ENCODE results near the gene NTRK2.

Gene NTRK2

DNA sequence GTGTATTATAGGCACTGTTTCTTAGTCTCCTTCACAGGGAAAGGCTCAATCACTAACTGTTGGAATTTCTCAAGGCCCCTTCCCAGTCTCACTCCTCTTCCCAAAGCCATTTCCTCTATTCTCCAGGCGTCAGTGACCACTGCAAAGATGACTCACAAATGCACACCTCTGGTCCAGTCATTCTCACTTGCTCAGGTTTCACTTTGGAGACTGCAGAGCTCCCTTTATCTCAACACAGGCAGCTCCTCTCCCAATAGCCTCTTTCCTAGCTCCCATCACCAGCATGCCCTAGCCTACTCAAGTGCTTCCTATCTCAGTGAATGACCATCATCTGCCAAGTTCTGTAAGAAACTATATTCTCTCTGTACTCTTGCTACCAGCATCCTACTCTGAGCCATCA lies 323.6 kb downstream of the NTRK2 start:
- DNase-seq, result peak; percentile 61

DNA sequence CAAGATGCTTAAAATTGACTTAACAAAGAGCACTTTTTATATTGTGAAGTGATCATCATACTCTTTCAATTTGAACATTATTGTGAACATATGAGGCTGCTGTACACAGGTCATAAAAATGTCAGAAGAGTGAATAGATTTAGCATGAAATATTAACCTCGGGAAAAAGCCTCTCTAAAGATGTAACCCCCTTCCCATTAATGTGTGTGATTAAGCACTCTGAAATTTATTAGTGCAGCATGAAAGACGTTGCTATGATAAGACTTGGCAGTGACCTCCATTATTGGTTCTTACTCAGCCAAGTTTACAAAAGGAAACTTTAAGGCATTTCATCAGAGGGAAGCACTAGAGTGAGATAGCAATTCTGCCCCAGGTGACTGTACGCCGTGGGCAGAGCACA lies 326.5 kb downstream of the NTRK2 start:
- no peak for DNase-seq

DNA sequence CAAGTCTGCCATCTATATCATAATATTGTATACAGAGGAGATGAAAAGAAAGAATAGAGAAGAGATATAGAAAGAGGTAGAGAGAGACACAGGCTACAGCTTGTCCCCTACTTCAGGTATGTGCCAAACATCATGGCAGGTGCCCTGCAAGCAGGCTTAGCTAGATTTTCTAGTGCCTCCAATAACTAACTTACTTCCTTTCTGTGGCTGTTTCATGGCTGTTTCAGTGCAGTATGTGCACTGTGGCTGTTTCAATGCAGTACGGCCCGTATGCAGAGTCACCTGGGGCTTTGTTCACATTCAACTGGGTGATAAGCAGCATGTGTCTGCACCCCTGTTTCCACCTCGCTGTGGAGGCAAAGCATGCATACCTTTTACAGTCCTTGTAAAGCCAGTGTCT lies 327.2 kb downstream of the NTRK2 start:
- DNase-seq, result no peak

DNA sequence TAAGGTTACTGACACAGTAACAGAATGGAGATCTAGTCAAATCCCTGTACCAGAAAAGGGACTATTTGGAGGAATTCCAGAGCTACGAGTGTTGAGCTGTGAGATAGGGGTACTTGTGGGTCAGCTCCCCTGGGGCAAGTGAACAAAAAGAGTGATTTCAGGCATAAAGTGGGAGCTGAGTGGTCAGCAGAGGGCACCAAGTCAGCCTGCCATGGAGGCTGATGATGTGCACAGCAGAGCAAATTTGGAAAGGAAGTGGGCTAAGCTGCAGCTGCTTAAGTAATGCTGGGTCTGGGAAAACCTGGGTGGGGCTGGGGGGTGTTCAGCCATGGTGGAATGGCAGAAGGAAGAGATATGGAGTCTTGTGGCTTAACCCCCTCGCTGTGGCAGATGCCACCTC lies 327.9 kb downstream of the NTRK2 start:
- DNase-seq, result peak; percentile 56

DNA sequence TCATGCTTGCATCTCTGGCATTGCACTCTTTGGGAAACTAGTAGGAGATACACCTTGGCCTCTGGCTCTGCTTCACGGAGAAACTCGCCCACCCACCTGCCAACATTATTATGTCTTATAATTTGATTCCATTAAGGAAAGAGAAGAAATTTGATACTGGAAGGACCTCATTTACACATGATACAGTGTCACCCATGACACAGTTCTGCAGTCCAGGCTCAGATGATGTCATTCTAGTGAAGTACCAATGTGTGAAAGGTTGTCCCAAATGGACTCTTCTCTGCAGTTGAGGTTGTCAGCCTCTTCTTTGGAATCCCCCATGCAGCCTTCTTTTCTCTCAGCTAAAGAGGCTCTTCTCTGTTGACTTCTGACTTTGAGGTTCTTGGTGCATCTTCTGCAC lies 329.1 kb downstream of the NTRK2 start:
- DNase-seq, result no peak

DNA sequence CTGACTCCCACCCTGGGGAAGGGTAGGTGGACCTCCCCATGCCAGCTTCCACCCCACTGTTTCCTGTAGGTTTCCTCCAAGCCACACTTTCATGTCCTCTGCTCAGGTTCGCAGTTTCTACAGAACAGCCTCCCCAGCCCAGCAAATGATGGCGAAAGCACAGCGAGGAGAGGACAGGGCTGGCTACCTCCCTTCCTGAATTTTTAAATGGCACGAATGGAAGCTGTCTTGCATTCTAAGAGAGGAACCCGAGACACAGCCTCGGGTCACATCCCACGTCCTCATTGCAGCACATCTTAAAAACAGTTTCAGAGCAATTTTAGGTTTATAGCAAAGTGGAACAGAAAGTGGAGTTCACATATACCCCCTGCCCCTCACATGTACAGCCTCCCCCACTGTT lies 330.3 kb downstream of the NTRK2 start:
- DNase-seq, result no peak

DNA sequence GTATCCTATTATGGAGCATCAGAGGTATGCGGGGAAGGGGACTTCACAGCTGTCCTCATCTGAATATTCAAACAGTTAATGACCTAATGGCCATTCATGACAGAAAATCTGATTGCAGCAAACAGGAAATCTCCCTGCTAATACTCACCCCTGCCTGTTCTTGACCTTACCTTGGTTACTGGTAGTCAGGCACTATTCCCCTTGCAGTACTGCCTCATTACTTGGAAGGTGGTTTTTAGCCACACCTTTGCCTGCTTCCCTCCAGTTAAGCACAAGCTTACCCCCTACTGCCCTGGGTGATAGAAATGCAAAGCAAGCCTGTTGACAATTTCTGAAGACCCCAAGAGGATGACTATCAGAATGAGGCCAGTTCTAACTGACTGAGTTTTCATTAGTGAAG lies 332.4 kb downstream of the NTRK2 start:
- DNase-seq, result no peak

DNA sequence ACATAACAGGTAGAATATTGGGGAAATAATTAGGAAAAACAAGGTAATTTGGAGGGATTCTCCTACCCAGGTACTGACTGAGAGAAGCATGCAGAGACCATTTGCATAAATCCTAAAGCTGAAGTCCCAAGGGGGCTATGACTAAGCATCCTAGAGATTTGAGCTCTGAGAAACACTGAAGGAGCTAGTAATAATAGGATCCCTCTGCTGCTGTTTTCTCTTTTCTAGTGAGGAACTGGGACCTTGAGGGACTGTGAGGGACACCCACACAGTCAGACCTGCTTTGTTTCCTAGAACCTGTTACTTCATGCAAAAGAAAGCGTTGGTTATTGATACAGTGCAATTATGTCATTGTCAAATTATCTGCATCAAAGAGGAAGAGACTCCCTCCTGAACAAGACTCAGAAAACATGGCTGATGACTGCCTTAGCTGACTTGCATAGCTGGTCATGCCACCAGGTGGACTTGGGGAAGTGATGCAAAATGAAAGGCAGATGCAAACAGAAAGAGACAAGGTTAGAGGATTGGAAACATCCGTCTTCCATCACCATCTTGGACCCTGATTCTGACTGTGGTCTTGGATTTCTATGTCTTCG lies 335.4 kb downstream of the NTRK2 start:
- DNase-seq, result no peak

DNA sequence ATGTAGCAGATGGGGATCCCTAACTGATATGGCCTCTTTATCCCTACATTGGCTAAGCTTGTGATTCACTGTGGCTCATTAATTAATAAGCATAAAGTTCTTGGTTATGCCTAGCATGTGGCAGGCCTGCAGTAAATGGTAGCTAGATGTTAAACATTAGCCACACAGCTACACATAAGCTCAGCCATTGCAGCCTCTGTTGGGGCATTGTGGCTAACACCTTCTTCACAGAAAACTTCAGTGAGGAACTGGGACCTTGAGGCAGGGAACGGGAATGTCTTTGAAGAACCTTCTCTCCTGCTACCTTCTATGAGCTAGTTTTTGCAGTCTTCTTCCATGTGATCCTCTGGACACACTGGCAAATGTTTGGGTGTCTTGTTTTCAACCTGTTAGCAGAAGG lies 338.2 kb downstream of the NTRK2 start:
- no peak for DNase-seq

DNA sequence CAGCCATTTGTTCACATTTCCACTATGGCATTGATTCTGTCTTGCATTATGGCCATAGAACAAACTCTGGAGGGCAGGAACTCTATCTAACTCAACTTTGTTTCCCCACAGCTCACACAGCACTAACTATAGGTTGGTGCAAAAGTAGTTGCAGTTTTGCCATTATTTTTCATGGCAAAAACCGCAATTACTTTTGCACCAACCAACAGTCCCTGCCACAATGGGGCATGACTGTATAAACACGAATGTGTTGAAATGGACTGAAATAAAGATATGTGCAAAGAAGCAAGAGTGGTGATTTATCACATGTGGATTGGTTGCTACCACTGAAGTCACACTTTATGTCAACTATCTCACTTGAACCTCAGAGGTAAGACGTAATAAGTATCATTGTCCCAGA lies 338.7 kb downstream of the NTRK2 start:
- DNase-seq, result no peak

DNA sequence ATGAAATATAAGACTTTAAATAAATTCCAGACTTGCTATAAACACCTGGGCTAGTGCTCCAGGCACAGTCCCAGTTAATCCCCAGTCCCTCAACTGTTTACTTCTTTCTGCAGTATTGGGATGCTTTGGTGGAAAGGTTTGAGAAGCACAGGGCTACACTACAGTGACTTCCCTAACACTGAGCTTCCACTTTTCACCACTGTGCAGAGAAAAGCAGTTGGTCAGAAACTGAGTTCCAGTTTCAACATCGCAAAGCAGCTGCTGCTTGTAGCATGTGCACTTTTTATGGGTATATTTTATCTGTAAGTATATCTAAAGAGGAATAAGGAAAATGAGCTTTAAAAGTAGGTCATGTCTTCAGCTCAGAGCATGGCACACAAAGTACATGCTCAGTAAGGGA lies 339.7 kb downstream of the NTRK2 start:
- DNase-seq, result no peak

DNA sequence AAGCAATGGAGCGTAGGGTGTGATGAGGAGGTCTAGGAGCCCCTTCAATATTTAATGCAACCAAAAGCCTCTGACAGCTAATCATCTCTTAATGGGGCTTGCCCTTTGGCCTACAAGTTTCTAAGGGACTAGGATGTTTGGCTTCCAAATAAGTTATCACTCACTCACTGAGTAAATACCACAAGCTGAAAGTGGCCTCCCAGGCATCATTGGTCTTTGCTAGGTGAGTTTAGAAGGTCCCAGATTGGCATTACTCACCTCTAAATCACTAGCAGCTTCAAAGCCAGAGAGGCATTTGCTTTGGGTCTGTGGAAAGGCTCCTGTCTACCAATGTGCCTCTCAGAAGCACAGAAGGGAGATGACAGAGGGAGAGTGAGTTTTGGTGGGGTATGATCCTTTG lies 344.2 kb downstream of the NTRK2 start:
- DNase-seq, result no peak

DNA sequence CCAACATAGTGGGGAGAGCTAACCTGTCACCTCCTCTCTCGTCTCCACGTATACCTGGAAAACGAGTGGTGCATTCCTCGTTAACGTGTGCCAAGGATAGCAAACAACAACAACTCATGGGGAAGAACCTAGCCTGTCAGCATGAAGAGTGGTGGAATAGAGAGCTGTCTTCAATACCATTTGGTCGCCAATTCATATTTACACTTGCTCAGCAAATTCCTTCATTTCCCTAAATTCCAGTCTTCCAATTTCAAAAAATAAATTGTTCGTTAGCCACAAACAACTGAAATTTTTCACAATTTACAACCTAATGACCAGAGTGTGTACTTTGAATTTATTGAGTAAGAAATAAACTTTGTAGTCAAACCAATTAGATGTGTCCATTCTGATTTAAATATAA lies 344.8 kb downstream of the NTRK2 start:
- no peak for DNase-seq

DNA sequence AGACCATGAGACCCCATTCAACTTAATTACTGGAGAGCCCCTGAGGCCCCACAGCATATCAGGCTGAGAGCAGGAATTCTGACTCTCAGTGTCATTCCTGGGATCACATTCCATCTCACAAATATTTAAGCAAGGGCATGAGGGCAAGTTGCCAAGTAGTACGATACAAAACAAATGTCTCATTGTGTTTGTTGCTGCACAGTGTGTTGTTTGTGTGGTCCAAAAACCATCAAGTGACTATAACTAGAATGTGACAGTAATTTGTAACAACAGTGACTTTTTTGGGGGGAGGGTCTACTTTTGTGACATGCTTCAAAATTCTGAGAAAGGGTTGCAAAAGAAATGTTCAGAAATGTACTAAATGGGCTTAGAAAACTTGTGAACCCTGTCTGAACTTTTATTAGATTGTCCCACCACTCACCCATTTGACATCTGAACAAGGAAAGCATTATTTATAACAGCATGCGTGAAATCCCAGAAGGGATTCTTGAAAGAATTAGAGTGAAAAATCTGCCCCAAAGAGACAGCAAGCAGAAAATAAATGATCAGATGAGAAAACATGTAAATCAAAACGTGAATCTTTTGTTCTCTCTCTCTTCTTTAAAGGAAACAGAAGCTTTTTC lies 347.0 kb downstream of the NTRK2 start:
- DNase-seq, result no peak

DNA sequence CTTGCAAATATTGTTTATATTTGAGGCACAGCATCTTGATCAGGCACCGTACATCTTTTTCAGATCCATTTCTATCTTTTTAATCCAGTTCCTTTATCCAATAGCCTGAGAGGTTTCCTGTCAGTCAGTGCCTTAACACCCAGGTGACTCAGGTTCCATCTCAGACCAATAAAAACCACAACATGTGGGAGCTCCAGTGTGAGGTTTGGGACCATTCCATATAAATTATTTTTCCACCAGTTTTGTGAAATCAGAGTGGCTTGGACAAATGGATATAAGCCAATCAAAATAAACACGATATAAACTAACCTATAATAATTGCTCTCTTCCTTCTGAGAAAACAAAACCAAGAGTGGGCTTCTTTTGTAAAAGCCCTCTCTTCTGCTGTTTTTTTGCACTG lies 351.3 kb downstream of the NTRK2 start:
- no peak for DNase-seq

DNA sequence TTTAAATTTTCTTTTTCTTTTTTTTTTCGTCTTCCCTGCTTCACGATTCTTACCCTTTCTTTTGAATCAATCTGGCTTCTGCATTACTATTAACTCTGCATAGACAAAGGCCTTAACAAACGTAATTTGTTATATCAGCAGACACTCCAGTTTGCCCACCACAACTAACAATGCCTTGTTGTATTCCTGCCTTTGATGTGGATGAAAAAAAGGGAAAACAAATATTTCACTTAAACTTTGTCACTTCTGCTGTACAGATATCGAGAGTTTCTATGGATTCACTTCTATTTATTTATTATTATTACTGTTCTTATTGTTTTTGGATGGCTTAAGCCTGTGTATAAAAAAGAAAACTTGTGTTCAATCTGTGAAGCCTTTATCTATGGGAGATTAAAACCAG lies 352.2 kb downstream of the NTRK2 start:
- DNase-seq, result no peak

DNA sequence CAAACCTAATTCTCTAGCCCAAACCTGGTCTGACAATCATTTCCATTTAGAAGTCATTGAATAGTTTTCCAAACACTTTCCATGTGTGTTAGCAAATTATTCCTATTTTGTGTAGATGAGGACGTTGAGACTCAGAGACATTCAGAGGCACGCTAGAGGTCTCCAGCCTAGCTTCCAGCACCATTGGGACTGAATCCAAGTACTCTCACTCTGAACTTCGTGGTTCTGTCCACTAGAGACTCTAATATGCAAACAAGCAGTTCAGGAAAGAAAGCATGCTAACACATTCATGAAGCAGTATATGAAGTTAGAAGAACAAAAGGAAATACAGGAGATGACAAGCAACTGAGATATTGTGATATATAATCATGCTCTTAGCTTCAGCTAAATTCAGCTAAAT lies 354.8 kb downstream of the NTRK2 start:
- DNase-seq, result no peak

DNA sequence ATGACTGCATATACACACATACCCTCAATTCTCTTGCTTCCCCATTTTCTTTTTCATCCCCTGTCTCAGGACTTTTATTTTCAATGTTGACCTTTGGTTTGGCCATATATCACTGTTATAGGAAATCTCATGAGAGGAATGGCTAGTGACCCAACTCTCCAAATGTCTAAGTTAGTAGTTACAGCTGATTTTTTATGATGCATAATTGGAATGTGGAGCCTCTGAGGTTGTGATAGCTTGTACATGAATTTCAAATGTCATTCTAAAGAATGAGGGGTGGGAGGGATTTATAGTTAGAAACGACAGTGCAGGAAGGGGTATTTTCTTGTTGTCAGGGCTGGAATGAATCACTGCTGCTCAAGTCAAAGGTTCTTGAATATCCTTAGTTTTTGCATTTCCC lies 356.1 kb downstream of the NTRK2 start:
- no peak for DNase-seq

DNA sequence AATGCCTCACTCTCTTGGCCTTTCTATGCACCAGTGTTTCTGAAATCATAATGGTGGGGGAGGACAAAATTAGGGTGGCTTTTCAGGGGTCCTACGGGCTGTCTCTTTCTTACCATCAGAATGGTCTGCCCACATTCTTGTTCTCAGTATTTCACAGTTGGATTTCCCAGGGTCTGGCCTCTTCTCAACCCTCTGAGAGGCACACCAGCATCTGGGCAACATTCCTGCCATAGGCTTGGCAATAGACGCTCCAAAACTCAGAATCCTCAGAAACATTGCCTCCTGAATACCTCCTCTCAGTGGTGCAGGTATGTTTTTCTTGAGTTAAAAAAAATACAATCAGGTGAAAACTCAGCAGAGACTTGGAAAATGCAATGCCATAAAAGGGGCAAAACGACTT lies 358.3 kb downstream of the NTRK2 start:
- DNase-seq, result no peak

DNA sequence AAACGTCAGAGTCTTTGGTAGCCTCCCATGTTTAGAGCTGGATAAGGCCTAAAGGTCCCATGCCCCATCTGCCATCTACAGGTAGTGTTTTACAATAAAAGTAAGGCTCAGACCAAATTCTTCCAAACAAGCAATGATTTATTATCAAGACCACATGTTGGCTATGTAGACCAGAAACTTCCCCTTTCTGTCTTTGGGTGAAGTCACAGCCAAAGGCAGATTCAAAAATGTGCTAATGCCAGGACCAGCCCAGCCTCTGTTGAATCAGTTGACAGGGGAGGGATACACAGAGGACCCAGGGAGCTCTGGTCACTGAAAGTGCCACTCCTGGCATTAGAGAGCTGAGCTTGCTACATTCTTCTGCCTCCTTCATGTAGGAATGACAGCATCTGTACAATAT lies 360.8 kb downstream of the NTRK2 start:
- no peak for DNase-seq

DNA sequence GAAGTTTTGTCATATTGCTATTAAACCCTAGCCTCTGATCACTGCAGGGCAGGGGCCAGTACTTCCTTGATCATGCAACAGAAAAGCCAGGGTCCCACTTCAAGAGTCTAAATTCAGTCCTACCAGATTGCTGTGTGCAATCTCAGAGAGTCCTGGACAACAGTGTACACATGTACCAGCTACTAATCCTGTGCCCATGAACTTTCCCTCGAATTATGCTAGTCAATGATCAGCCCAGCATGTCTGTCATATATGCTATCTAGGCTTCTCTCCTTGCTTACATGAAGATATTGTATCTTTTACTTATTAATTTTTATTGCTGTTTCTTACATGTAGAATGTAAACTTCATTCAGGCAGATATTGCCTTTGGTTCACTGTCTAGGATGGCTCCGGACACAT lies 367.0 kb downstream of the NTRK2 start:
- DNase-seq, result no peak

DNA sequence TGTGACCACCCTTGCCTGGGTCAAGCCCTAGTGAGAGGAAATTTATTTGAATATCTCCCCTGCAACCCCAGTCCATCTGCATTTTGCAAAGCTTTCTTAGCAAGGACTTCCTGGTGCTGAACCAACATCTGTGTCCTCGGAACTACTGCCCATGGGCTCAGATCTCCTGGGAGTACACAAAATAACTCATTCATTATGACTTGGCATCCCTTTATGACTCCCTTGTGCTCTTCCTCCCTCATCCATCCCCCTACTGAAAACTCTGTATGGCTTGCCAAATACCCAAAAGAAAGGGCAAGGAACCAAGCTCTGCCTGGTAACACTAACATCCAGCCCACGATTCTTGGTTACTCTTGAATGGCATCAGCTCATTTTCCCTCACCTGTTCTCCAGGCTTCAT lies 368.5 kb downstream of the NTRK2 start:
- no peak for DNase-seq

DNA sequence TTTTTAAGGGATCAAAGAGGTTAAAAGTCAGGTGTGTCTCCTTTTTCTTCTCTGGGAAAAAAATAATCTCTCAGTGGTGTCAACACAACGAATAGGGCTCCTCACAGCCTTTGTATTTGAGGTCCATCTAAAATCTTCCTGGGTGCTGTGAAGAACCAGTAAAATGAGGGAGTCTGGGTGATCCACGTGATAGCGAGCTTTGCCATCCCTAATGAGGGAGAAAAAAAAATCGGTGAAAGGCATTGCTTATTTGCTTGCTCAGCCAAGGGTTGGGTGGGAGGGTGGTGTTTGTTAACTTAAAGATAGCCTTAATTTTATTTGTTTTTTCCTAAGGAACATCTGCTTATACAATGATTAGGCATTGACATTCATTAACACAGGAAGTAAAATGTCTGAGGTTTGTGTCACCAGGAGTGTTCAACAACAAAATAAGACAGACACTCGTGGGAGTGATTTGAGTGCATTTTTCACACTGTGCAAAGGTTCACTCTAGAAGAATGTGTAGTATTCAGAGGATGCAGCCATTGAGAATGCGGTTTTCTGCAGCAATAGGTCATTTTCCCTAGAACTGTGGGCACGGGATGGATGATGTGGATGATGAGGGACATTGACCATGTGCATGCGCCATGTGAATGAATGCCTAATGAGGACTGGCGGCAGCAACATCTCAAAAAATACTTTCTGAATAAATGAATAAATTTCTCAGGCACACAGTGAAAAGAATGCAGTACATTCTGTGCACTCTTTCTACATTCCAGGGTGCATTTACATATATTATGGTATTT lies 369.5 kb downstream of the NTRK2 start:
- DNase-seq, result no peak

DNA sequence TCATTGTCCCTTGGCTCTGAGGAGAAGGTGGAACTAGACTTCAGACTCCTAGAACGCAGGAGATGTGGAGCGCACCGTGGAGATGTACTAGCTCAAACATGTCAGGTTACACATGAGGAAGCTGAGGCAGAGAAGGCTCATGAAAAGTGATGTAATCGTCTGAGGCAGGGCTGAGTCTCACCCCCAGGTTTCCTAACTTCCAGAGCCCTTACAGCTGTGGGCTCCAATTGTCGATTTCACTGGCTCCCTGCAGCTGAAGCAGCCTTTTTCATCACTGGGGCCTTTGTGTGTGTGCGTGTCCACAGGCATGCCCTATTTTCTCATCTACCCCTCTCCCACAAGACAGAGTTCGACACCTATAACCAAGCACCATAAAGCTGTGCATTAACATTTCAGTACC lies 370.6 kb downstream of the NTRK2 start:
- DNase-seq, result no peak
